ENCODE data around the gene TMEM52B. TPM values are rescaled to one million over a fixed set of nuclear protein-coding genes. Genes with fewer than 3 reads are reported as not detected.

TMEM52B gene
- total RNA-seq, 2 donors from 2014 or later = 0.26 TPM; not detected in 1

- DNase-seq = no peak
- H3K4me3 ChIP-seq = no peak overlapping the region
- no peak for TF ChIP-seq CTCF (IDR thresholded peaks at IDR 0.05)
- ATAC-seq = no peak
- no peaks in the 10 kb centered on the region for H3K4me1 ChIP-seq
- H3K9me3 ChIP-seq = peaks cover 0 to 12% (median 5%) of the 10 kb centered on the region in 3 donors
- H3K27ac ChIP-seq = no peak overlapping the region
- H3K27me3 ChIP-seq = no peaks in the 10 kb centered on the region
- no peaks in the 10 kb centered on the region for H3K36me3 ChIP-seq (replicated peaks in 1 of 2; ENCODE audit: insufficient read depth in 1 of 2, low read depth in 2 of 2)
- intact Hi-C loops (cut with DNase I) = no loop called here
These were observed 55.7 kb downstream of the TMEM52B start for GRCh38 chr12:10234562-10234961.

GRCh38 chr12:10235761-10236631 lies 57.2 kb downstream of the TMEM52B start:
- intact Hi-C loops (cut with DNase I) = loop anchor here (5.0 kb wide), 1 partner anchor 326 kb away; no protein-coding TSS in a partner anchor
- Histone ChIP-seq H3K27me3 (no peaks in the 10 kb centered on the region), H3K36me3 (replicated peaks in 1 of 2; ENCODE audit: insufficient read depth in 1 of 2, low read depth in 2 of 2) (no peaks in the 10 kb centered on the region), H3K27ac (no peak overlapping the region), H3K9me3 (peaks cover 0 to 12% (median 5%) of the 10 kb centered on the region in 3 donors), H3K4me1 (no peaks in the 10 kb centered on the region), H3K4me3 (no peak overlapping the region)
- 34 to 51% methylated on average over 4 of the region's 4 CpGs for WGBS, 2 donors
- ATAC-seq (peak; percentile 60), DNase-seq (peak; percentile 28 to 49 (median 32))
- TF ChIP-seq POLR2A (IDR thresholded peaks at IDR 0.05) (no peak), CTCF (IDR thresholded peaks at IDR 0.05) (peak; percentile 63 to 94 (median 77))

- Histone ChIP-seq H3K36me3 (replicated peaks in 1 of 2; ENCODE audit: insufficient read depth in 1 of 2, low read depth in 2 of 2) (no peaks in the 10 kb centered on the region), H3K27me3 (no peaks in the 10 kb centered on the region), H3K4me3 (no peak overlapping the region), H3K4me1 (no peaks in the 10 kb centered on the region), H3K27ac (no peak overlapping the region), H3K9me3 (peaks cover 0 to 12% (median 5%) of the 10 kb centered on the region in 3 donors)
- TF ChIP-seq POLR2A (IDR thresholded peaks at IDR 0.05) = no peak
- TF ChIP-seq CTCF (IDR thresholded peaks at IDR 0.05) = no peak
- ATAC-seq (no peak), DNase-seq (no peak)
- intact Hi-C loops (cut with DNase I) = loop anchor here (5.0 kb wide), 1 partner anchor 326 kb away; no protein-coding TSS in a partner anchor
- 96 to 100% methylated on average over 1 of the region's 1 CpG for WGBS, 2 donors
These were observed 57.9 kb downstream of the TMEM52B start for GRCh38 chr12:10236720-10237119.

GRCh38 chr12:10238526-10238925 lies 59.7 kb downstream of the TMEM52B start:
- no peak overlapping the region for H3K4me3 ChIP-seq
- ATAC-seq (no peak), DNase-seq (no peak)
- peaks cover 0 to 12% (median 5%) of the 10 kb centered on the region in 3 donors for H3K9me3 ChIP-seq
- H3K27ac ChIP-seq = no peak overlapping the region
- intact Hi-C loops (cut with DNase I) = loop anchor here (5.0 kb wide), 1 partner anchor 324 kb away; no protein-coding TSS in a partner anchor
- WGBS, 2 donors = 82 to 84% methylated on average over 1 of the region's 1 CpG
- TF ChIP-seq CTCF (IDR thresholded peaks at IDR 0.05) = no peak
- TF ChIP-seq POLR2A (IDR thresholded peaks at IDR 0.05) = no peak
- no peaks in the 10 kb centered on the region for H3K36me3 ChIP-seq (replicated peaks in 1 of 2; ENCODE audit: insufficient read depth in 1 of 2, low read depth in 2 of 2)
- no peaks in the 10 kb centered on the region for H3K4me1 ChIP-seq
- H3K27me3 ChIP-seq = no peaks in the 10 kb centered on the region
